Esophagus squamous epithelium (tissue), 4 donors: ENCODE data around the gene DRD5.

Source experiments
- CTCF ChIP-seq, 6 experiments: fragments of 450-650 bp in 4 of 6; fragments of 200-600 bp in 2 of 6; sonication (generic) in 2 of 6; IDR thresholded peaks; one replicate each; pipeline ENCODE4 v1.5.1; 2016 to 2019; ENCODE audit warnings: antibody characterized with exemption in 6 of 6, mild to moderate bottlenecking in 4 of 6, moderate library complexity in 4 of 6
- POLR2A ChIP-seq, 4 donors: fragments of 450-650 bp; IDR thresholded peaks; one replicate each; pipeline ENCODE4 v1.6.1; 2017; ENCODE audit warnings: antibody characterized with exemption in 4 of 4, mild to moderate bottlenecking in 4 of 4, moderate library complexity in 3 of 4

GRCh38 chr4:9808077-9808476 is 26.6 kb downstream of the DRD5 start:
- no peak for TF ChIP-seq POLR2A (IDR thresholded peaks at IDR 0.05)
- no peak for TF ChIP-seq CTCF (IDR thresholded peaks at IDR 0.05)
